Astrocyte (in vitro differentiated cells and primary cell): Measurements from ENCODE around the gene CTSW. TPM values are rescaled to one million over a fixed set of nuclear protein-coding genes. Genes with fewer than 3 reads are reported as not detected.

Experiments used
- DNase-seq: peaks from one replicate; pipeline ENCODE4 v3.0.0-alpha.2; 2010; ENCODE audit warnings: low read depth
- FAIRE-seq: peaks from 2 replicates; lab custom pipeline; 2011; peaks lifted over from hg19 to GRCh38; lab: Jason Lieb, UNC
- H2AFZ ChIP-seq: 2 replicates; pipeline ENCODE4 v1.6.0; 2012; ENCODE audit warnings: low read depth, low read length, inconsistent platforms
- H3K27ac ChIP-seq: 2 replicates; pipeline ENCODE4 v1.5.1; 2011; ENCODE audit warnings: low read depth, low read length, inconsistent platforms
- H3K27me3 ChIP-seq: 2 replicates; pipeline ENCODE4 v1.6.0; 2011; ENCODE audit warnings: low read length, inconsistent platforms; ENCODE audit not compliant: insufficient read depth
- H3K36me3 ChIP-seq: 2 replicates; pipeline ENCODE4 v1.5.1; 2011; ENCODE audit warnings: low read length, inconsistent platforms; ENCODE audit not compliant: insufficient read depth
- H3K4me1 ChIP-seq: 2 replicates; pipeline ENCODE4 v1.5.1; 2011; ENCODE audit warnings: low read length, inconsistent platforms; ENCODE audit not compliant: insufficient read depth
- H3K4me2 ChIP-seq: 2 replicates; pipeline ENCODE4 v1.6.0; 2012; ENCODE audit warnings: low read length, inconsistent platforms
- H3K4me3 ChIP-seq: 2 replicates; pipeline ENCODE4 v1.5.1; 2011; ENCODE audit warnings: low read depth, mild to moderate bottlenecking, low read length, inconsistent platforms; ENCODE audit not compliant: insufficient read depth
- H3K79me2 ChIP-seq: 2 replicates; pipeline ENCODE4 v1.6.0; 2012; ENCODE audit warnings: mild to moderate bottlenecking, low read length, inconsistent platforms; ENCODE audit not compliant: insufficient read depth
- H3K9ac ChIP-seq: 2 replicates; pipeline ENCODE4 v1.6.0; 2012; ENCODE audit warnings: mild to moderate bottlenecking, low read length, inconsistent platforms
- H3K9me3 ChIP-seq: 2 replicates; pipeline ENCODE4 v1.5.1; 2012; ENCODE audit warnings: low read depth, mild to moderate bottlenecking, low read length, inconsistent platforms; ENCODE audit not compliant: insufficient read depth
- H4K20me1 ChIP-seq: 2 replicates; pipeline ENCODE4 v1.6.0; 2012; ENCODE audit warnings: low read length, inconsistent platforms; ENCODE audit not compliant: insufficient read depth
- H3K27ac Mint-ChIP-seq: one replicate; pipeline ENCODE4 v1.8.0; 2021; ENCODE audit warnings: mild to moderate bottlenecking, mixed read lengths; ENCODE audit not compliant: unreplicated experiment
- H3K27me3 Mint-ChIP-seq: one replicate; pipeline ENCODE4 v1.8.0; 2021; ENCODE audit warnings: low read depth, mixed read lengths; ENCODE audit not compliant: unreplicated experiment
- H3K36me3 Mint-ChIP-seq: one replicate; pipeline ENCODE4 v1.8.0; 2021; ENCODE audit warnings: low read depth, mixed read lengths; ENCODE audit not compliant: unreplicated experiment
- H3K4me1 Mint-ChIP-seq: one replicate; pipeline ENCODE4 v1.8.0; 2021; ENCODE audit warnings: low read depth, mixed read lengths; ENCODE audit not compliant: unreplicated experiment
- H3K4me3 Mint-ChIP-seq: one replicate; pipeline ENCODE4 v1.8.0; 2021; ENCODE audit warnings: mild to moderate bottlenecking, moderate library complexity, mixed read lengths; ENCODE audit not compliant: unreplicated experiment
- H3K9me3 Mint-ChIP-seq: one replicate; pipeline ENCODE4 v1.8.0; 2021; ENCODE audit warnings: mild to moderate bottlenecking, mixed read lengths; ENCODE audit not compliant: unreplicated experiment
- EZH2 ChIP-seq: IDR thresholded peaks from 2 replicates; pipeline ENCODE4 v1.6.1; 2012; ENCODE audit warnings: mild to moderate bottlenecking, low read length, inconsistent platforms; ENCODE audit not compliant: insufficient read depth
- total RNA-seq: library from RNA; stranded (reverse); gene quantifications from 2 replicates; pipeline ENCODE4 v1.2.1, GENCODE V29; 2021
- TF ChIP-seq, protein P1 (sequence below): IDR thresholded peaks from 2 replicates; pipeline ENCODE4 v1.5.1; 2011; ENCODE audit warnings: low read depth, mild to moderate bottlenecking, inconsistent platforms, low read length, moderate library complexity; ENCODE audit not compliant: insufficient read depth

The CTSW gene
- total RNA-seq, 1 donor from 2014 or later: not detected

- FAIRE-seq (no peak), DNase-seq (no peak)
- no peak for TF ChIP-seq EZH2
- TF ChIP-seq, protein P1, sequence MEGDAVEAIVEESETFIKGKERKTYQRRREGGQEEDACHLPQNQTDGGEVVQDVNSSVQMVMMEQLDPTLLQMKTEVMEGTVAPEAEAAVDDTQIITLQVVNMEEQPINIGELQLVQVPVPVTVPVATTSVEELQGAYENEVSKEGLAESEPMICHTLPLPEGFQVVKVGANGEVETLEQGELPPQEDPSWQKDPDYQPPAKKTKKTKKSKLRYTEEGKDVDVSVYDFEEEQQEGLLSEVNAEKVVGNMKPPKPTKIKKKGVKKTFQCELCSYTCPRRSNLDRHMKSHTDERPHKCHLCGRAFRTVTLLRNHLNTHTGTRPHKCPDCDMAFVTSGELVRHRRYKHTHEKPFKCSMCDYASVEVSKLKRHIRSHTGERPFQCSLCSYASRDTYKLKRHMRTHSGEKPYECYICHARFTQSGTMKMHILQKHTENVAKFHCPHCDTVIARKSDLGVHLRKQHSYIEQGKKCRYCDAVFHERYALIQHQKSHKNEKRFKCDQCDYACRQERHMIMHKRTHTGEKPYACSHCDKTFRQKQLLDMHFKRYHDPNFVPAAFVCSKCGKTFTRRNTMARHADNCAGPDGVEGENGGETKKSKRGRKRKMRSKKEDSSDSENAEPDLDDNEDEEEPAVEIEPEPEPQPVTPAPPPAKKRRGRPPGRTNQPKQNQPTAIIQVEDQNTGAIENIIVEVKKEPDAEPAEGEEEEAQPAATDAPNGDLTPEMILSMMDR: no peak
- H3K27me3 ChIP-seq: no peaks in the 10 kb centered on the region
- H3K27me3 Mint-ChIP-seq: no peaks in the 10 kb centered on the region
- no peak overlapping the region for H2AFZ ChIP-seq
- peaks cover 36% of the 10 kb centered on the region for H3K79me2 ChIP-seq
- H4K20me1 ChIP-seq: peaks cover 45% of the 10 kb centered on the region
- no peaks in the 10 kb centered on the region for H3K9me3 ChIP-seq
- no peak overlapping the region for H3K9ac ChIP-seq
- no peak overlapping the region for H3K27ac Mint-ChIP-seq
- H3K9me3 Mint-ChIP-seq: no peaks in the 10 kb centered on the region
- H3K4me3 Mint-ChIP-seq: peak overlapping the region; percentile 97
- no peak overlapping the region for H3K4me3 ChIP-seq
- H3K36me3 ChIP-seq: peaks cover 14% of the 10 kb centered on the region
- H3K27ac ChIP-seq: no peak overlapping the region
- peaks cover 22% of the 10 kb centered on the region for H3K4me1 Mint-ChIP-seq
- H3K36me3 Mint-ChIP-seq: peaks cover 12% of the 10 kb centered on the region
- H3K4me2 ChIP-seq: peak overlapping the region; percentile 99
- H3K4me1 ChIP-seq: peaks cover 42% of the 10 kb centered on the region
These were observed 6.3 kb downstream of the CTSW start for GRCh38 chr11:65885808-65886536.

- Histone ChIP-seq H3K36me3 (peaks cover 14% of the 10 kb centered on the region), H4K20me1 (peaks cover 56% of the 10 kb centered on the region), H3K4me1 (peaks cover 48% of the 10 kb centered on the region), H3K27ac (peak overlapping the region; percentile 85), H3K9ac (peak overlapping the region; percentile 87), H3K9me3 (no peaks in the 10 kb centered on the region), H3K4me3 (peak overlapping the region; percentile 87), H3K79me2 (peaks cover 45% of the 10 kb centered on the region), H3K27me3 (no peaks in the 10 kb centered on the region), H3K4me2 (peak overlapping the region; percentile 99), H2AFZ (no peak overlapping the region)
- Mint-ChIP-seq H3K4me3 (peak overlapping the region; percentile 97), H3K4me1 (peaks cover 22% of the 10 kb centered on the region), H3K9me3 (no peaks in the 10 kb centered on the region), H3K36me3 (peaks cover 12% of the 10 kb centered on the region), H3K27me3 (no peaks in the 10 kb centered on the region), H3K27ac (peak overlapping the region; percentile 22)
- no peak for TF ChIP-seq EZH2
- TF ChIP-seq, protein P1: no peak
- no peak for DNase-seq
- no peak for FAIRE-seq
These were observed 7.4 kb downstream of the CTSW start for GRCh38 chr11:65886826-65887722.
